ENCODE data around the gene PAK5. TPM values are rescaled to one million over a fixed set of nuclear protein-coding genes. Genes with fewer than 3 reads are reported as not detected.
A peak's percentile ranks its signal among the peaks of the same experiment; 100 is the strongest.

Gene PAK5
- total RNA-seq, 4 donors from 2014 or later: 0.04 to 0.34 (median 0.24) TPM

DNA sequence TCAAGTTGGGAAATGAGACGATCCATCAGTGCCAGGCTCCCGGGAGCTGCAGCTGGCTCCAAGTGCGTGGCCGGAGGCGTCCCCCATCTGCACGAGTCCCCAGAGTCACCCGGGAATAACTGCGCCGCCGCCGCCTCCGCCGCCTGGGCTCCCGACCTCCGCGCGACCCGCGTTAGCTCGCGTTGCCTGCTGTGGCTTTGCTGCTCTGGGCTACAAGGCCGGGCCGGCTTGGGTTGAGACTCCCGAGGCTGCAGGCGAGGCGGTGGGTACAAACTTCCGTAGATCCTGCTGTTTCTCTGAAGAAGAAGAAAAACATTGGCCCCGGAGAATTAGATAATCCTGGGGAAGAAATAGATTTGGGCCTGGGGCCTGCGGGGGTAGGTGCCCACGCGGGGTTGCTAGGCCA is 331.9 kb downstream of the PAK5 start:
- H3K36me3 ChIP-seq: no peaks in the 10 kb centered on the region
- no peak for DNase-seq
- intact Hi-C loops (cut with DNase I): no loop called here
- 13 to 25% methylated on average over 4 to 5 of the region's 31 CpGs for WGBS, 2 donors
- H3K4me1 ChIP-seq: peaks cover 0 to 27% (median 5%) of the 10 kb centered on the region in 3 donors
- peak overlapping the region in 2 of 4 donors; percentile 5 to 37 for H3K4me3 ChIP-seq
- peaks cover 0 to 74% (median 9%) of the 10 kb centered on the region in 4 donors for H3K27me3 ChIP-seq
- TF ChIP-seq POLR2A (IDR thresholded peaks at IDR 0.05): no peak
- TF ChIP-seq, protein P1, sequence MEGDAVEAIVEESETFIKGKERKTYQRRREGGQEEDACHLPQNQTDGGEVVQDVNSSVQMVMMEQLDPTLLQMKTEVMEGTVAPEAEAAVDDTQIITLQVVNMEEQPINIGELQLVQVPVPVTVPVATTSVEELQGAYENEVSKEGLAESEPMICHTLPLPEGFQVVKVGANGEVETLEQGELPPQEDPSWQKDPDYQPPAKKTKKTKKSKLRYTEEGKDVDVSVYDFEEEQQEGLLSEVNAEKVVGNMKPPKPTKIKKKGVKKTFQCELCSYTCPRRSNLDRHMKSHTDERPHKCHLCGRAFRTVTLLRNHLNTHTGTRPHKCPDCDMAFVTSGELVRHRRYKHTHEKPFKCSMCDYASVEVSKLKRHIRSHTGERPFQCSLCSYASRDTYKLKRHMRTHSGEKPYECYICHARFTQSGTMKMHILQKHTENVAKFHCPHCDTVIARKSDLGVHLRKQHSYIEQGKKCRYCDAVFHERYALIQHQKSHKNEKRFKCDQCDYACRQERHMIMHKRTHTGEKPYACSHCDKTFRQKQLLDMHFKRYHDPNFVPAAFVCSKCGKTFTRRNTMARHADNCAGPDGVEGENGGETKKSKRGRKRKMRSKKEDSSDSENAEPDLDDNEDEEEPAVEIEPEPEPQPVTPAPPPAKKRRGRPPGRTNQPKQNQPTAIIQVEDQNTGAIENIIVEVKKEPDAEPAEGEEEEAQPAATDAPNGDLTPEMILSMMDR (IDR thresholded peaks at IDR 0.05): no peak
- H3K9me3 ChIP-seq: no peaks in the 10 kb centered on the region
- no peak overlapping the region for H3K27ac ChIP-seq

DNA sequence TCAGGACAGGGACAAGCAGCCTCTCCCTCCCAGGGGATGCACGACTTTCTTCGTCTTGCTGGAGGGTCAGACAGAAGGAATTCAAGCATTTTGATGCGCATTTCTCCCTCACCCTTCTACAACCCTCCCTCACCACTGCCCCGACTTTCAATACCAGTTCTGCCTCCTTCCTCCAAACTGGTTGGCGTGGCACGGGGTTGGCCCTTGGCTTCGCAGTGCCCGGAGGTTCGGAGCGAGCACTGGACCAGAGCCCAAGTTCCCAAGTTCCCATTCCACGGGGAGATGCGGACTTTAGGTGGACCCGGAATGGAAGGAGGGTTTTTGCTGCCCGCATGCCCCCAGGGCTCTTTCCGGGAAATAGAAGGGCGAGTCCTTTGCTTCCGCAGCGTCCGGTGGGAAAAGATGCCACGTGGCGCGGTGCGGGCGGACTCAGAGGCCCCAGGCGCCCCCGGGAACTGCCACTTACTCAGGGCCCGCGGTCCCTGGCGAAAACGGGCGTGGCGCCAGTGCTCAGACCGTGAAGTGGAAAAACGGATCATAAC is 332.5 kb downstream of the PAK5 start:
- Histone ChIP-seq H3K27me3 (peaks cover 0 to 68% (median 9%) of the 10 kb centered on the region in 4 donors), H3K4me1 (peaks cover 0 to 27% (median 5%) of the 10 kb centered on the region in 3 donors), H3K27ac (no peak overlapping the region), H3K36me3 (no peaks in the 10 kb centered on the region), H3K9me3 (no peaks in the 10 kb centered on the region), H3K4me3 (peak overlapping the region in 2 of 4 donors; percentile 5 to 37)
- 21 to 28% methylated on average over 20 to 22 of the region's 34 CpGs for WGBS, 2 donors
- intact Hi-C loops (cut with DNase I): no loop called here
- DNase-seq: no peak
- TF ChIP-seq, protein P1 (IDR thresholded peaks at IDR 0.05): no peak
- no peak for TF ChIP-seq POLR2A (IDR thresholded peaks at IDR 0.05)

DNA sequence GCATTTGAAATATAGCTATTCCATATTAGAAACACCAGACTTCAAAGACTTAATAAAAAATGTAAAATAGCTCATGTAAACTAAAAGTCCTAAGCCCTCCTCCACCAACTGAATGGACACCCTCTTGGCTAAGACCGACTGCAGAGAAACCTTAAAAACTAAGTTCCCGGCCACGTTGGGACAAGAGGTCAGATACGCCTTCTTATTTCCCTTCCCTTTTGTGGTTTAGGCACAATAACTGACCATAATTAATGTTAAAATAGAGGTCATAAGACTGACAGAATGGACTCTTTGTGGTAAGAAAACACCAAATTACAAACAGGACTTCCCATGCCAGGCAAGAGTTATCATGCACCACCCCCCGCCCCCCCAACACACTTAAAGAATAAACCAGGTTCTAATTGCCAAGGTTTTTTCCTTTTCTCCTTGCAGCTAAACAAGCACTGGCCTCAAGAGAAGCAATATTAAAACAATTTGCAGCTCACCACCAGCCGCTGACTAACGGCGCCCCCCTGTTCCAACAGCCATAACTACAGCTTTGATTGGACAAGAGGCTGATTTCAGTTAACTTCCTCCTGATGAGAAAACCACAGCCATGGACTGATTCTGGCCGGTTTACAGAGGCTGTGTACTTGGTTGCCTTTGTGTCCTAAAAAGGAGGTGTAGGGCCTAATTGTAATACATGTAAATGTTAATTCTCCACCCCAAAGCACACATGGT is 335.2 kb downstream of the PAK5 start:
- intact Hi-C loops (cut with DNase I): no loop called here
- H3K27ac ChIP-seq: no peak overlapping the region
- WGBS, 2 donors: 41 to 49% methylated on average over 9 of the region's 9 CpGs

DNA sequence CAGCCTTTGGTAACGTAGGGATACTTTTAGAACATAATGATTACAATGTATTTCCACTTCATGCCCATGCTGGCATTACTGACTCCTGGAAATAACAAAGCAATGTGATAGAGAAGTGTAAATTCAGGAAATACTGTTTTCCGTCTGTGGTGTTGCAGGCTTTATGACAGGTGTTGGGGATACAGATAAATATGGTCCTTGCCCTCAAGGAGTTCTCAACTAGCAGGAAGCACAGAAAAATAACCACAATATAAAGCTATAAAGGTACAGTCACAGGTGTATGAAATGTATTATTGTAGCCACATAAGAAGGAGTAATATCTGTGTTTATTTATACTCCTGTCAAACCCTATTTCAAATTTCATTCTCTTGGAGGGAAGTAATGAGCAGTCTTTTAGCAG is 337.4 kb downstream of the PAK5 start:
- TF ChIP-seq, protein P1 (IDR thresholded peaks at IDR 0.05): no peak
- TF ChIP-seq POLR2A (IDR thresholded peaks at IDR 0.05): no peak
- no peak for DNase-seq
- no peak overlapping the region for H3K27ac ChIP-seq
- H3K36me3 ChIP-seq: no peaks in the 10 kb centered on the region
- H3K4me1 ChIP-seq: peaks cover 0 to 5% (median under 1%) of the 10 kb centered on the region in 3 donors
- H3K4me3 ChIP-seq: no peak overlapping the region
- 64 to 67% methylated on average over 2 of the region's 2 CpGs for WGBS, 2 donors
- H3K27me3 ChIP-seq: peaks cover 0 to 19% (median 2%) of the 10 kb centered on the region in 4 donors
- H3K9me3 ChIP-seq: no peaks in the 10 kb centered on the region
- intact Hi-C loops (cut with DNase I): no loop called here

More for the DNA sequence above, 335.2 kb downstream of the PAK5 start:
- Histone ChIP-seq H3K36me3 (no peaks in the 10 kb centered on the region), H3K9me3 (no peaks in the 10 kb centered on the region), H3K27me3 (peaks cover 0 to 41% (median 9%) of the 10 kb centered on the region in 4 donors), H3K4me1 (peaks cover 0 to 26% (median 5%) of the 10 kb centered on the region in 3 donors), H3K4me3 (no peak overlapping the region)
- DNase-seq: no peak
- TF ChIP-seq POLR2A (IDR thresholded peaks at IDR 0.05): no peak
- TF ChIP-seq, protein P1 (IDR thresholded peaks at IDR 0.05): no peak

DNA sequence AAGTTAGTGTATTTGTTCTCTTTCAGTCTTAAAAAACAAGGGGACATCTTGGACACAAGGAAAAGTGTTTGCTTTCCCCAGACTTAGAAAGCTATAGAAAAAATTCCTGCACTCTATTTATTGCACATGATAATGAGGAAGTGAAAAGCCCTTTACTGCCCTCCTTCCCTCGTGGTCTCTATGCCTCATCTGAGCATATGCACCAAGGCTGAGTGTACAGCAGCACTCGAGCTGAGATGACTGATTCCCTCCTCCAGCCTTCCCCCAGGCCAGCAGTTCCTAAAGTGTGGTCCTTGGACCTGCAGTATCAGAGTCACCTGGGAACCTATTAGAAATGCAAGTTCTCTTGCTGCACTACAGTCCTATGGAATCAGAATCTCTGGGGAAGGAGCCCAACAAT is 338.8 kb downstream of the PAK5 start:
- no peaks in the 10 kb centered on the region for H3K36me3 ChIP-seq
- peaks cover 0 to 5% (median 0%) of the 10 kb centered on the region in 4 donors for H3K27me3 ChIP-seq
- no peak overlapping the region for H3K4me3 ChIP-seq
- H3K9me3 ChIP-seq: no peaks in the 10 kb centered on the region
- intact Hi-C loops (cut with DNase I): no loop called here
- no peak for DNase-seq
- no peak for TF ChIP-seq POLR2A (IDR thresholded peaks at IDR 0.05)
- TF ChIP-seq, protein P1 (IDR thresholded peaks at IDR 0.05): no peak
- H3K4me1 ChIP-seq: no peaks in the 10 kb centered on the region
- 17 to 18% methylated on average over 2 of the region's 2 CpGs for WGBS, 2 donors
- no peak overlapping the region for H3K27ac ChIP-seq

All from esophagus squamous epithelium (tissue), 5 donors.